Right lobe of liver (tissue), 6 donors: ENCODE measurements around the gene ZBTB18. TPM values are rescaled to one million over a fixed set of nuclear protein-coding genes. Genes with fewer than 3 reads are reported as not detected.

Experiments
- ATAC-seq, 4 donors: fragments of 200-7000 bp; cut with Tn5 transposase; one replicate each; pipeline ENCODE4 v1.9.1; 2020; ENCODE audit warnings: mild to moderate bottlenecking in 4 of 4, moderate library complexity in 4 of 4
- DNase-seq, 3 donors: peaks; one replicate each; pipeline ENCODE4 v3.0.0-alpha.2; 2020
- H3K27ac ChIP-seq, 3 donors: fragments of 200-600 bp; one replicate each; pipeline ENCODE4 v1.8.0; 2022
- H3K27me3 ChIP-seq, 2 donors: fragments of 200-600 bp; one replicate each; pipeline ENCODE4 v1.8.0; 2022
- H3K36me3 ChIP-seq, 4 donors: fragments of 200-600 bp; sonication (generic) in 1 of 4; one replicate each; pipeline versions ENCODE4 v1.5.1 to v1.8.0; 2017 to 2022; ENCODE audit warnings: control low read depth in 1 of 4
- H3K4me1 ChIP-seq, 4 donors: fragments of 200-600 bp; sonication (generic) in 1 of 4; one replicate each; pipeline versions ENCODE4 v1.5.1 to v1.8.0; 2017 to 2022; ENCODE audit warnings: control low read depth in 1 of 4
- H3K4me3 ChIP-seq, 3 donors: fragments of 200-600 bp; one replicate each; pipeline ENCODE4 v1.8.0; 2022
- H3K9me3 ChIP-seq, 4 donors: fragments of 200-600 bp; sonication (generic) in 1 of 4; one replicate each; pipeline versions ENCODE4 v1.5.1 to v1.8.0; 2017 to 2022; ENCODE audit warnings: control low read depth in 1 of 4
- CTCF ChIP-seq, 4 donors: fragments of 200-600 bp in 3 of 4; fragments of 450-650 bp in 1 of 4; IDR thresholded peaks; one replicate each; pipeline versions ENCODE4 v1.5.1 to v1.8.0; 2016 to 2022; ENCODE audit warnings: antibody characterized with exemption in 4 of 4, mild to moderate bottlenecking in 2 of 4
- POLR2A ChIP-seq: fragments of 450-650 bp; IDR thresholded peaks from one replicate; pipeline ENCODE4 v1.6.1; 2017; ENCODE audit warnings: antibody characterized with exemption, mild to moderate bottlenecking
- WGBS: methylation state at CpG from one replicate; pipeline ENCODE4 v1.1.6; 2018; ENCODE audit warnings: low coverage, low lambda C conversion rate; ENCODE audit not compliant: insufficient coverage; ENCODE audit errors: missing lambda C conversion rate; 5-methylcytosine and 5-hydroxymethylcytosine counted together
- intact Hi-C, 2 donors: fragments of 100-400 bp; cut with DNase I; formaldehyde crosslinking; loops; one replicate each; pipeline versions ENCODE4 v1.11.2 to v1.14.1; 2022
- total RNA-seq, 6 experiments: library from RNA; depleted of rRNA in 2 of 6; stranded (reverse); fragments of >200 nt in 2 of 6; fragmentation: NEBNext Ultra II Directional in 3 of 6; extraction: Animal tissue kit (Norgen Biotek cat#: 25700) in 3 of 6; gene quantifications; one replicate each; pipeline versions ENCODE4 v1.1.0 to v1.2.4, GENCODE V29; 2016 to 2023
- donor health status: DM: no; HTN: yes; CAD: no.
- donor health status: DM: no; HTN: no; CAD: no.
- donor health status: DM: no; HTN: no; CAD: no.
- donor health status: DM: no; HTN: yes; CAD: no.
- donor health status: DM: no; HTN: yes; CAD: no.

ZBTB18 gene
- total RNA-seq, 6 experiments from 2014 or later: 9.0 to 16.1 (median 10.0) TPM

GRCh38 chr1:244022311-244022710 lies 28.8 kb upstream of the ZBTB18 start:
- DNase-seq (no peak), ATAC-seq (no peak)
- TF ChIP-seq POLR2A: no peak
- no peak overlapping the region for H3K4me3 ChIP-seq
- 79% methylated on average over 2 of the region's 2 CpGs for WGBS
- H3K27ac ChIP-seq: no peak overlapping the region
- no peaks in the 10 kb centered on the region for H3K4me1 ChIP-seq
- no peaks in the 10 kb centered on the region for H3K36me3 ChIP-seq
- intact Hi-C loops: no loop called here
- no peaks in the 10 kb centered on the region for H3K27me3 ChIP-seq
- no peaks in the 10 kb centered on the region for H3K9me3 ChIP-seq

GRCh38 chr1:244022864-244023440 lies 28.1 kb upstream of the ZBTB18 start:
- Histone ChIP-seq H3K27me3 (no peaks in the 10 kb centered on the region), H3K9me3 (no peaks in the 10 kb centered on the region), H3K27ac (no peak overlapping the region), H3K4me1 (no peaks in the 10 kb centered on the region), H3K4me3 (no peak overlapping the region), H3K36me3 (no peaks in the 10 kb centered on the region)
- no peak for TF ChIP-seq POLR2A
- no peak for TF ChIP-seq CTCF (IDR thresholded peaks at IDR 0.05)
- WGBS: 91% methylated on average over 8 of the region's 9 CpGs
- ATAC-seq: no peak
- intact Hi-C loops: no loop called here
- no peak for DNase-seq

- WGBS: 76% methylated on average over 7 of the region's 17 CpGs
- Histone ChIP-seq H3K9me3 (no peaks in the 10 kb centered on the region), H3K27ac (no peak overlapping the region), H3K4me1 (no peaks in the 10 kb centered on the region), H3K27me3 (no peaks in the 10 kb centered on the region), H3K36me3 (no peaks in the 10 kb centered on the region), H3K4me3 (no peak overlapping the region)
- ATAC-seq (no peak), DNase-seq (no peak)
- intact Hi-C loops: no loop called here
- TF ChIP-seq CTCF (IDR thresholded peaks at IDR 0.05) (no peak), POLR2A (no peak)
Measured at GRCh38 chr1:244027491-244028145, 23.5 kb upstream of the ZBTB18 start.

- Histone ChIP-seq H3K27me3 (no peaks in the 10 kb centered on the region), H3K27ac (no peak overlapping the region), H3K4me3 (no peak overlapping the region), H3K4me1 (no peaks in the 10 kb centered on the region), H3K9me3 (no peaks in the 10 kb centered on the region), H3K36me3 (no peaks in the 10 kb centered on the region)
- DNase-seq: no peak
- no peak for ATAC-seq
- WGBS: 88% methylated on average over 1 of the region's 3 CpGs
- TF ChIP-seq CTCF (IDR thresholded peaks at IDR 0.05) (no peak), POLR2A (no peak)
- intact Hi-C loops: no loop called here
Measured at GRCh38 chr1:244028701-244029100, 22.4 kb upstream of the ZBTB18 start.

- DNase-seq: no peak
- Histone ChIP-seq H3K27ac (no peak overlapping the region), H3K9me3 (no peaks in the 10 kb centered on the region), H3K4me3 (no peak overlapping the region), H3K27me3 (no peaks in the 10 kb centered on the region), H3K36me3 (no peaks in the 10 kb centered on the region), H3K4me1 (no peaks in the 10 kb centered on the region)
- intact Hi-C loops: no loop called here
- no peak for TF ChIP-seq POLR2A
- TF ChIP-seq CTCF (IDR thresholded peaks at IDR 0.05): no peak
- ATAC-seq: no peak
- WGBS: 65% methylated on average over 2 of the region's 3 CpGs
Measured at GRCh38 chr1:244029124-244029523, 22.0 kb upstream of the ZBTB18 start.
